Activated T-cell treated with anti-CD3 and anti-CD28 coated beads, Interleukin-2, amount 50 U/mL, for 48 hours (primary cell): ENCODE data around the gene MSI2.

ENCODE experiments used
- DNase-seq, 2 experiments: peaks; one replicate each; pipeline ENCODE4 v3.0.0-alpha.2; 2020

Gene MSI2

DNA sequence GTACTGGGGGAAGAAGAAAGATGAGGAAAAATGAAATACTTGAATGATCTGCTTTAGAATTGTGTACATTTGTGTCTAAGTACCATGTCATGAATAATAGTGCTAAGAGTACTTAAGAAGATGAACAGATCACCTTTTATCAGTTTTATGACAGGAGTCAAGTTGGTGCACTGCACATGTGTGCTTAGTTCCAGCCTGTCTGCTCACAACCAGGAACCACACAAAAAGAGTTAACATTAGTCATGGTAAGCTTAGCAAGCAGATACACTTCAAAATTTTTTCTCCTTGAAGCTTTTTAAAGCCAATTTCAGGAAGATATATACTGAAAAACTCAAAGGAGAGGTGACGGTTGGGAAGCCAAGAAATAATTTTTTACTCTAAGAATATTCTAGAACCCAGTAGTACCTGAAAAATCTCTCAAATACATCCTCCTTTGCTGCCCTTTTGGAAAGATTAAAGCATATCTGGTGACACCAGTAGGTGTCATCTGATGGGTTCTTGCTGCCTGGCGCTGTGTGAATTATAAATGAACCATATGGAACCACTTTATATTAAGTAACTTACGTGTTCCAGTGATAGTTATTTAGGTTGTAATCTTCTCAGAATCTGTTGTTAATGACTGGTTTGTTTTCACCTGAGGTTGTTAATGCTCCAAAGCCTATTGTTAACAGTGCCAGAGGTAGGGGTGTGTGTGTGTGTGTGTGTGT, 93.4 kb downstream of the MSI2 start:
- DNase-seq, result no peak

DNA sequence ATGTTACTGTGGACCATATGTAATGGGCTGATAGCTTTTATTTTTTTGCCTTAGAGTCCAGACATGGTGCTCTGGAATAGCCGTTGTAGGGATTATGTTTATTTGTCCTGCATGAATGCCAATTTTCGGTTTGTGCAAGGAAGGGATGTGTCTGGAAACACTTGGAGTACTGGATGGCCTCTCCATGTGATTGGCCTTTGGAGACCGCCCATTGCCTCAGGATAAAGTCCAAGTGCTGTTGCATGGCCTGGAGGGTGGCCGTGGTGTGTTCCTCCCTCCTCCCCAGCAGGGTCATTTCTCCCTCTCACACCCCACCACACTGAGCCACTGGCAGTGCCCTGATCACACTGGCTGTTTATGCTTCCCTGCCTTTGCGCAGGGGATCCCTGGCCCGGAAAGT, 93.9 kb downstream of the MSI2 start:
- no peak for DNase-seq

DNA sequence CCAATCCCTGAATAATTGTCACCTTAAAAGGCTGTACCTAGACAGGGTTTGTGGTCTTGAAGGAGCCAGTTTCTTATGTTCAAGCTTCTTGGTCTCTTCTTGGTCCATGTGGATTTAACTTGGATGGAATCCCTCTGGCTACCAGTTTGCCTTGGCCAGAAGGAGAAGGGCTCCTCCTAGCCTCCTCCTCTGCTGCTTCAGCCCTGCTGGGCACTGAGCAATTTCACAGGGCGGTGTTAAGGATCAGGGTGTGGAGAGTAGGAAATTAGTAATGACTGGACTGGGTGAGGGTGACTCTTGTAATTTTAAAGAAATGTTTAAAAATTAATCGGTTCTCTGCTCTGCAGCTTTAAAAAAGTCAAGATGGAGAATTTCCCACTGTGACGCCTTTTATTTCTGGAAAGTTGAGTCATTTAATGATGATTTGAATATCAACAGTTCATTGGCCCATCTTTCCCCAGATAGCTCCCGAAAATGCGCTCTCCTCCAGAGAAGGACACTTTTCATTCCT, 96.4 kb downstream of the MSI2 start:
- DNase-seq, result no peak

DNA sequence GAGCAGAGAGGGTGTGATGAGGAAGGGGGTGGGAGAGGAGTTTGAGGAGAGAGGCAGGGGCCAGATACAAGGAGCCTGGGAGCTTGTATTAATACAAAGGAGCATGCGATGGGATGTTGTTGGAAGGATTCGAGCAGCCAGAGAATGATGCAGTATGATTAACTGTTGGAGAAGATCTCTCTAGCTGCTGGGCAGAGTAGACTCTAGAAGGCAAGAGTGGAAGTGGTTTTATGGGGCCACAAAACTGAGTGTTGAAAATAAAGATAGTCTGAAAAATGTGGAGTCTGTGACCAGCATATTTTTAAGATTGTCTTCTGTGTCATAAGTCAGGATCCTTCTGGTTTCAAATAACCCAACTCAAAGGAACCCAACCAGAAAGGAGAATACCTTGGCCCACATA, 98.3 kb downstream of the MSI2 start:
- no peak for DNase-seq

DNA sequence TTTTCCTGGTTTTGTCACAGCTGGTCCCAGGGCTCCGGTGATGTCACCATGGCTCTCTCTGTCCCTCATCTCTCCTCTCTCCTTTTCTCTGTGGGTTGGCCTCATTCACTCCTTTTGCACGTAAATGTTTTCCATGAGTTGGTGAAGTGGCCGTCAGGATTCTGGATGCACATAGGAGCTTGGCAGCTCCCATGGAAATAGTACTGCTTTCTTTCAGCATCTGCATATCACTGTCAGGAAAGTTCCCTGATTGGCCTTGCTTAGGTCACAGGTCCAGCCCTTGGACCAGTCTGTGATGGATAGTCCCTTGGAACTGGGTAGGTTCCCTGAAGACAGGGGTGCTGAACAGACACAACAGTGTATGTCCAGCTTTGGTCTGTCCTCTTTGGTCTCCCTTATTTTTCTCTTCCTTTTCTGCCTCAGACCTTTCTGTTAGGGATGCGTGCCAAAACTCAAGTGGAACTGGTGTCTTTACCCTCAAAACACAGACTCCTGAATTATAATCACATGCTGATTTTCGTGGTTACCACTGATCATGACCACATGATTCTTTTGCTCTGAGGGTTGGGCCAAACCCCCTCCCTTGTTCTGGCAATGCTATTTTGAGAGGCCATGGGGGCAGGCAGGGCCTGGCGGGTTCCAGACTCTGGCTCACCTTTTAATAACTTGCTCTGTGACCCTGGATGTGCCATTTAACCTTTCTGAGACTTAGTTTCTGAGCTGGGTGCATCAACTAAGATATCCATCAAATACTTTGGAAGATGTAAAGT, 99.0 kb downstream of the MSI2 start:
- DNase-seq, result no peak

GRCh38 chr17:57356153-57356718, 99.9 kb downstream of the MSI2 start:
- DNase-seq, result no peak

DNA sequence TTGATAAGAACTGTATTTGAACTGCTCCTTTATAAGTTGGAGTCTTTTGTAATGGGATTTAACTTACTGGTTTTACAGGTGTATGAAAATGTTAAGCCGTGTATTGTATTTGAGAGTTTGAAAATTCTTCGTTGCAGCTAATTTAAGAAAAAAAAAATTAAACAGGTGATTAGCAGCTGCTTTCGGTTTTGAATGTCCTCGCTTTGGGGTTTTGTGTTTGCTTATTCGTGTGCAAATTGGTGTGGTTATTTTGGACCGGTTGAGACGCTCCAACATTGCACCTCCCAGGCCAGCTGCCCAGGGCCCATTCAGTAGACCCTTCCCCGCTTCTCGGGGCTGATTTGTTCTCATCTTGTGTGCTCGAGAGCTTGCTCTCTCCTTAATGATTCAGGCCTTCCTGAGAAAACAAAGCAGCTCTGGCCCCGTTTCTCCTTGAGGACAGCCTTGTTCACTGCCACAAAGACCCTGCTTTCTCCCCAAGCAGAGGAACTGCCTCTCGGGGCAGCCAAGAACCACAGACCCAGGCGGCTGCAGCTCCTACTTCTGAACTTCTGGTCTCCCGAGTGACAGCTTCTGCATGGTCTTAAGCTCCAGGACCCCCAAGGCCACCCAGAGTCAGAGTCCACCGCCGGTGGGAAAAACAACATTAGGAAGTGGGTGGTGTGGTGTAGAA, 100.5 kb downstream of the MSI2 start:
- no peak for DNase-seq

GRCh38 chr17:57357392-57357784, 101.1 kb downstream of the MSI2 start:
- no peak for DNase-seq

DNA sequence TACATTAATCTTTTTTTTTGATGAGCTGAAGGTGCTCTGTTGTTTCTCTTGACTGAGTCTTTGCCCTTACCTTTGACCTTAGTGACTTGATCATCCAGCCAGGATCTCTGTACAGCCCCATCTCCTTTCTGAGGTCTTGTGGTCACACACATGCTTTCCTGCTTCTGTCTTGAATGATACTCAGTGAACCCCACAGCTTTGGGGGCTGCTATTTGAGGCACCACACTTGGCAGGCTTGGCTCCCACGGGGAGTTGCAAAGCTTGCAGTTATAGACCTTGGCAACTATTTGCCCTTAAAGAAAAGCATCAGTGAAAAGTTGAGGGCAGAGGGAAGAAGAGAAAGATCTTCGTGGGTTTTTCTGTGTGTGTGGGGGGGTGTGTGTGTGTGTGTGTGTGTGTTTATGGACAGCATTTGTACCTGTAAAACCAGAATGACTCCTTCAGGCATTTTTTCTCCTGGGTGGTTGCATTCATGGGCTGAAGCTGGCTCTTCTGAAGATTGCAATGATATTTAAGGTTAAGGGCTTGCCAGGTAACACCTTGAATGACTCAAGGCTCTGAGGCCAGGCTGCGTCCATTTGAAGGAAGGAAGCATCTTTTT, 101.6 kb downstream of the MSI2 start:
- DNase-seq, result no peak

- DNase-seq, result no peak
Observed at GRCh38 chr17:57360266-57360665, 103.9 kb downstream of the MSI2 start.

- DNase-seq, result no peak
Observed at GRCh38 chr17:57362797-57363556, 106.7 kb downstream of the MSI2 start.

DNA sequence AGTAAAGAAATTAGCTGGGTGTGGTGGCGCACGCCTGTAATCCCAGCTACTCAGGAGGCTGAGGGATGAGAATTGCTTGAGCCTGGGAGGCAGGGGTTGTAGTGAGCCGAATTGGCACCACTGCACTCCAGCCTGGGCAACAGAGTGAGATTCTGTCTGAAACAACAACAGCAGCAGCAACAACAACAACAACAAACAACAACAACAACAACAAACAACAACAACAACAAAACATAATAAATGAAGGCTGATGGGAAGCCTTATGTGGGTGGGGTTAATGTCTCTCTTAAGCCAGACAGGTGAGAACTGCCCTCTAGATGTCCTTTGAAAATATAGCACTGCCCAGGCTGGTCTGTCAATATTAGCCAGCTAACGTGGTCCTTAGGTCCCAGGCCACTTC, 107.3 kb downstream of the MSI2 start:
- DNase-seq, result no peak

GRCh38 chr17:57363998-57364643, 107.8 kb downstream of the MSI2 start:
- DNase-seq, result no peak

- DNase-seq, result no peak
Observed at GRCh38 chr17:57365420-57365819, 109.1 kb downstream of the MSI2 start.

GRCh38 chr17:57366177-57366557, 109.8 kb downstream of the MSI2 start:
- DNase-seq, result no peak

GRCh38 chr17:57366558-57367351, 110.4 kb downstream of the MSI2 start:
- no peak for DNase-seq

DNA sequence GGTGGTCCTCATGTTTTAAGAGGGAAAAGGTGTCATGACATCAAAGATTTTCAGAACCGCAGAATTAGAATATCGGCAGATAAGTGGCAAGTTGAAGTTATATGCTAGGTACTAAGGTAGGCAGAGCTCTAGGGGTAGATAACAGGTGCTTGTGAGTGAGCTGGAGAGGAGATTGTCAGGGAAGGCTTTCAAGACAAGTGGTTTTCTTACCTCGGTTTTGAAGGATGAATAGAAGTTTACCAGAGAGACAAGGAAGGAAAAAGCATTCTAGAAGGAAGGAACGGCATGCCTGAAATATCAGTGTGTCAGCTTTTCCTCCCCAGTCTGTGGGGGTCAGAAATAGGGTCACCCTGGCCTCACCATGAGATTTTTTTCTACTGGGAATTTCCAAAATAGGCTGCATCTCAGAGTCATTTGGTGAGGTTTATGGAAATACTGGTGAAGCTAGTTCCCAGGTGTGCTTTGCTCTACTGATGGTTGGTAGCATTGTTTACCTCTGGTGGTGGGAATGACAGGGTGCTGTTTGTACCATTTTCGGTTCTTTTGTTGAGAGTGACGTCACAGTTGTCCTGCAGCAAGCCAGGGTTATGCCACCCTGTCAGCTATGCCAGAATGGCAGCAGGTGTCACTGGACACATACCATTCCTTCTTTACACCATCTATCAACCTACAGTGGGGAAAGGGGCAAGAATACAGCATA, 112.5 kb downstream of the MSI2 start:
- DNase-seq, result no peak

GRCh38 chr17:57369509-57369945, 113.2 kb downstream of the MSI2 start:
- DNase-seq, result no peak

GRCh38 chr17:57370037-57370581, 113.8 kb downstream of the MSI2 start:
- no peak for DNase-seq

DNA sequence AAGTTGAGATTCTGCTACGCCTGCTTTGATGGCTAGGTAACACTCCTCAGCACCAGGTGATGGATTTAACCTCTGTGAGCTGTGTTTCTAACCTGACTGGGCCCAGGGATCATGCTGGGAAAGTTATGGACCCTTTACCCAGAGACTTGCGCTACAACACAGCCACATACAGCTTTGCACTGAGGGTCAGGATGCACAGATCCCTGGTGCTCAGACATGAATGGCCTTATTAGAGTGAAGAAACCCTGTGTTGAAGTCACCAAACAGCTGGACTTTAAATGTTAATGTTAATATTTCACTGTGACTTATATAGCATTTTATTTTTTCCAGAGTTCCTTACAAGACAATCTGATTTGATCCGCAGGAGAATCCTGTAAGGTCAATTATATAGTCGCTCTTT, 114.3 kb downstream of the MSI2 start:
- no peak for DNase-seq
